Panc1 (cell line): ENCODE data around the gene CASQ2.

ENCODE experiments used
- CTCF ChIP-seq: fragments of 450-650 bp; IDR thresholded peaks from 2 replicates; pipeline ENCODE4 v1.5.1; 2017; ENCODE audit warnings: mild to moderate bottlenecking
- POLR2AphosphoS5 ChIP-seq: IDR thresholded peaks from 2 replicates; pipeline ENCODE4 v1.6.1; 2012; ENCODE audit warnings: mild to moderate bottlenecking, low read depth, low read length, moderate library complexity
- TCF7L2 ChIP-seq: IDR thresholded peaks from 2 replicates; pipeline ENCODE4 v1.6.1; 2011; ENCODE audit warnings: mild to moderate bottlenecking, low read depth, low read length, inconsistent platforms

GRCh38 chr1:115668579-115668978 is 99.9 kb downstream of the CASQ2 start:
- TF ChIP-seq CTCF (no peak), POLR2AphosphoS5 (no peak), TCF7L2 (no peak)
